Stimulated activated CD8-positive, alpha-beta memory T cell treated with anti-CD3 and anti-CD28 coated beads, Interleukin-4, amount 100 ng/mL, for 4 hours (primary cell): ENCODE results near the gene LPGAT1.

ENCODE experiments used
- DNase-seq, 2 donors: peaks; one replicate each; pipeline ENCODE4 v3.0.0-alpha.2; 2020; ENCODE audit warnings: low read depth in 2 of 2, low spot score in 1 of 2

The LPGAT1 gene

DNA sequence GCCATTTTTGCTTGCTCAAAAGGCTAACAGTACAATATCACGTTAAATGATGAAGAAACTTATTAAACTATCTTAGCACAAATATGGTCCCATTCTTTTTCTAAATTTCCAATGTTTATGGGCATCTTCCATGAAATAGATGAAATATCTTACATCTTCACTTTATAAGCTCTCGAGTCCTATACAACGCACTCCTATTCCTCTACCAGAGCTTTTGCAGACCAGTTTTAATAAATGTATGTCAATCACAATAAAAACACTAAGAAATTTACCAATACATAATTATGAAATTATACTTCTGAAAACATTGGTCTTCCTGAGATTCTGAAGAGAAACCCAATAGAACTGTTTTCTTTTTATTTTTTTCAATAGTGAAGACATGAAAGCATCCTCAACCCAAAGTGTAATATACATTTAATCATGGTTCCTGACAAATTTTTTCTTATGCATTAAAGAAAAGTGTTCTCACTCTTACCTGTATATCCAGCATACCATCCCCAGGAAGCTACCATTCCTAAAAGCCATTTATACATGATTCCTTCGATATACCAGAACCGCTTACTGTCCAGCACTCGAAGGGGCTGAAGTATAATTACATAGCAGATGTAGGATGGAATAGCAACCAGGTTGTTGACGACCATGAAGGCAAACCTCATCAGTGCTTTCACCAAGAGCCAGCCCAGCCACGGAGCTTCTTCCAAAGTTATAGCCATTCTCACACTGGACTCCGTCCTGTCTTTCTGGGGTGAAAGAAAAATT is 1.8 kb downstream of the LPGAT1 start:
- no peak for DNase-seq

DNA sequence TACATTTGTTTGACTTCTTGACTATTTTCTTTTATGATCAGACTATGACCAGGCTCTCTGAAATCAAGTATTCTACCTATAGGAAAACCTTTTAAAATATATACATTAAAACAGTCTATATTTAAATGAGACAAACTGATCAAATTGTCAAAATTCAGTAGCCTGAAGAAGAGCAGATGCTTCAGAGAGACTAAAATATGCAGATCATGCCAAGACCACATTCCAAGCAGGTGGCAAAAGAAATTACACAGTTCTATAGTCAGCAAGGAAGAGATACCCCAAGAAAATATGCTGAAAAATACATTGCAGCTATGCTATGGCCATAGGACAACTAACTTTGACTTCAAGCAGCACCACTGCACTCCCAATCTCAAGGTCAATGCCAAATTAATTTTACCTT is 3.5 kb downstream of the LPGAT1 start:
- DNase-seq = no peak

DNA sequence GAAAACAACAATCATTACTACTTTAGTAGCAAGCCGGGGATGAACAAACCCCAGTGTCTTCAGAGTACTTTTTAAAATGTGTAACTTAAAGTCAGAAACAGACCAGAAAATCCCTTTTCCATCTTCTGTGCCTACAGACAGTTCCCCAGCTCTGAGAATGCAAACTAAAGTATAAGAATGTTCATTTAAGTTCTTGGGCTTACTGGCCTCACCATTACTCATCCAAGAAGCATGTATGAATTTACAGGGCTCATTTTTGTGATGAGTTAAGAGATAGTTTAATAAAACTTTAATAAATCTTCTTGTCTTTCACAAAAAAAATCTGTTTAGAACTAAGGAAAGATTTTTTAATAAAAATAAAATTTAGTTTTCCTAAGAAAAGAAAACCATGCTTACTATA is 4.6 kb downstream of the LPGAT1 start:
- no peak for DNase-seq

DNA sequence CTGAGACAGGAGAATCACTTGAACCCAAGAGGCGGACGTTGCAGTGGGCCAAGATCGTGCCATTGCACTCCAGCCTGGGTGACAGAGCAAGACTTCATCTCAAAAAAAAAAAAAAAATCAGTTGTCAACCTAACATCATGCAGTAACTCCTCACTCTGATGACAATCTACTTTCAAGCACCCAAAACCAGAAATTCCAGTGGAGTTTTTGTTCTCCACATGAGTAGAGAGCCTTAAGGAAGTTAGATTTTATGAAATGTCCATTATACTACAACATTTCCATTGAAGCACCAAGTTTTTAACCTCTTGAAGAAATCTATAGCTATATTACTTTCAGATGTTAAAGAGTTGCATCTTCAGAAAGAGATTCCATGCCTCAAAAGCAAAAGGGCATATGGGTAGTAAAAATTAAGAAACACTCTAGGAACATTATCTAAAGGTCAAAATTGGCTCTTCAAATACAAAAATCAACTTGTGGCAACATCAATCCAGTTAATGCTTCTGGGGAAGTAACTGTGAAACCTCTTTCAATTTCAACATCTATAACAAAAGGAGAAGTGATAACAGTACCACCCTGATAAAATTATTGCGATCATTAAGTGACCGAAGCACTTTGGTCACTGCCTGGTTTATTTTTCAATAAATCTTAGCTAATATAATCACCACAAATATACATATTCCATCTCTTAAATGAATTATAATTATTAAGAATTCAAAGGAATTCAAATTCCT is 7.7 kb downstream of the LPGAT1 start:
- DNase-seq = no peak

DNA sequence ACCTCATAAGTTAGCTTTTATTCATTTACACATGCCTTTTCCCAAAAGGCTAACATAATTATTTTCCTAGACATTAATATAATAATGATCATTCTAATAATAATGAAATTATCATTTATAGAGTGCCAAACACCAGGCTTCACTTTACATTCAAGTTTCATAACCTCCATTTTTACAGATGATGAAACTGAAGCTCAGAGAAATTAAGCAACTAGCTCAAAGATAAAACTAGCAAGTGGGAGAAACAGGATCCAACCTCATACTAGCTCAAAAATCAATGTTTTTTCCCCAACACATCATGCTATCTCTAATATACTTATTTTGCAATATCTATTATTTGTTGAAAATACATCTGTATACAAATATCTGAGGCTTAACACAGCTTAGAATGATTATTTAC is 14.0 kb downstream of the LPGAT1 start:
- no peak for DNase-seq

DNA sequence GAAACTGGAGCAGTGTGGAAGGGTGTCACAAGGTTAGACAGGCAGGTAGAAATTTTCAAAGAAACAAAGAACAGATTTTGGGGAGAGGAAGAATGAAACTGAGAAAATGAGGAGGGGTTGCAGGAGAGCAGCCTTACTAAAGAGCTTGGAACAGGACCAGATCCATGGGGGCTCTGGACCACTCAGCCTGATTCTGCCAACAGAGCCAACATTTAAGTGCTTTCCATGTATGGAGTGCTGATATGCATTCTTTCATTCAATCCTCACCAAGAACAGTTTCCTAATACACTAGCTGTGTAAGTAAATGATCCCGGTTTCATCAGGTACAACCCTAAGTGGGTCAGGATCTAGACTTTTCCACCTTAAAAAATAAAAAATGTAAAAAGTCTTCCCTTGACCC is 16.2 kb downstream of the LPGAT1 start:
- no peak for DNase-seq

DNA sequence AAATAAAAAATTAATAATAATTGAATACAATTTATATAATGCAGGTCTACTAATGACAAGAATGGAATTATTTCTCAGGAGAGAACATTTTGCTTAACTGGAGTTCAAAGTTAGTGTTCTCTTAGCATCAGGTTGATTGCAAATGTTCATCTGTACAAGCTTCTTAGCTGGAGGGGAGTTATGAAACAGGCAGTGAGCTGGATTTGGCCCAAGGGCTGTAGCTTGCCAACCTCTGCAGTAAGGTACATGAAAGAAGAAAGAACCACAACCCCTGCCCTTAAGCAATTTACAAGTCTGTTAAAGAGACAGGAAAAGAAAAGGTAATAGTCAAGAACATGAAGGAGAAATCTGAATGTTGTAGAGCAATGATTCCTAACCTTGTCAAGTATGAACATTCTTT is 17.0 kb downstream of the LPGAT1 start:
- DNase-seq = no peak

DNA sequence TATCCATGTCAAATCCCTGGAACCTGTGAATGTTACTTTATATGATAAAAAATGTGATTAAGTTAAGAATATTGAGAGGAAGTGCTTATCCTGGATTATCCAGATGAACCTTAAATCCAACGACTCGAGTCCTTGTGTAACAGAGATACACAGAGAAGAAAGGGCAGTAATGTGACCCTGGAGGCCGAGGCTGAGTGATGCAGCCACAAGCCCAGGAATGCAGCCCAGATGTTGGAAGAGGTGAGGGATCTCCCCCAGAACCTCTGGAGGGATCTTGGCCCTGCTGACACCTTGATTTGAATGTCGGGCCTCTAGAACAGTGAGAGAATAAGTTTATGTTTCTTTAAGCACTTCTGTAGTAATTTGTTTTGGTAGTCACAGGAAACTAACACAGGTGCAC is 18.0 kb downstream of the LPGAT1 start:
- DNase-seq = no peak

DNA sequence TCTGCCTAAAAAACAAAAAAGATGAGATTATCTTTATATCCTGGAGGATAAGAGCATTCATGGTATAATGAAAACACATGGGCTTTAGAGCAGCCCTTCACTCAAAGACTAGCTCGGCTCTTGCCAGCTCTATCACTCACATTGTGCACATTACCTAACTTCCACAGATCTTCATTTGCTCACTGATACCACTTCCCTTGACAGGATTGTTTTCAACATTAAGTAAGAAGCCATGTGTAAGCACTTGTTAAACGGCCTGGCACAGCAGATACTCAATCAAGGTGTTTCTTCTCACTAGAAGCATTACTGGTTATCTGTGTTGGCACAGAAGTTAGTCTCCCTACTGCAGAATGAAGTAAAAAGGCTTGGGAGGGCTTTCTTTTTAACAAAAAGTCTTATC is 18.7 kb downstream of the LPGAT1 start:
- DNase-seq = no peak

DNA sequence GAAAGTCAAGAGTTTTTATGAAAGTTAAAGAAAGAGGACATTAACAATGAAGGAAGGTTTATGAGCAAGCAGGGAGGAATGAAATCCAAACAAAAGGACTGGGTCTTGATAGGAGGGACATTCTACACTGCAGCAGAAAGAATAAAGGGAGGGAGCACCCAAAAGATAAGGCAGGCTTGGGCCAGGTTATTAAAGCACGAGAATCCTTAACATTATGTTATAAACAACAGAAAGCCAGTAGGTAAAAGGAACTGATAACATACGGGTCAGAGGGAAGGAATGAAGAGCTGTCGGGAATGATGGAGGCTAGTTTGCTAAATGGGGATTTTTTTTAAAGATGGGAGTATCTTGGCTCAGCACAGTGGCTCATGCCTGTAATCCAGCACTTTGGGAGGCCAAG is 19.4 kb downstream of the LPGAT1 start:
- no peak for DNase-seq

DNA sequence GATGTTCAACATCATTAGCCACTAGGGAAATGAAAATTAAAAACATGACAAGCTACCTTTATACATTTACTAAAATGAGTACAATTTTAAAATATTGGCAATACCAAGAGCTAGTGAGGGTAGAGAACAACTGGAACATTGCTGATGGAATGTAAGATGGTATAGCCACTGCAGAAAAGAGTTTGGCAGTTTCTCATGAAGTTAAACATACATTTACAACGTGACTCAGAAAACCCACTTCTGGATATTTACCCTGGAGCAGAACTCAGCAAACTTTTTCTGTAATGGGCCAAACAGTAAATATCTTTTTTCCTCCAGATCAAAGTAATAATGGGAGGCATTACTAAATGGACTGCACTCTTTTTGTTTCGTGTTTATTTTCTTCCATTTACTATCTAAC is 22.1 kb downstream of the LPGAT1 start:
- no peak for DNase-seq

DNA sequence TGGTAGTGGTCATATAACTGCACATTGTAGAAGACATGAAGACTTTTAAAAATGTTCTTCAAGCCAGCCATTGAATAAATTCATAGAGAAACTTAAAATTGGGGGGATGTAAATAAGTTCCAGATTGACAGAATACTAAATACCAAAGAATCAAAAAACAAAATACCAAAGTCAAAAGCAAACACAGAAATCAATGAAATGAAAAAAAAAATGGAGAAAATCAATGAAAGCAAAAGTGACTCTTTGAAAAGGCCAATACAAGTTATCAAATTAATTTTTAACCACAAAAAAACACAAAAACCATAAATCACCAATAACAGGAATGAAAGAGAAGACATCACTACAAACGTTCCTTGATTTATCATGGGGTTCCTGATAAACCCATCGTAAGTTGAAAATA is 25.6 kb downstream of the LPGAT1 start:
- no peak for DNase-seq

DNA sequence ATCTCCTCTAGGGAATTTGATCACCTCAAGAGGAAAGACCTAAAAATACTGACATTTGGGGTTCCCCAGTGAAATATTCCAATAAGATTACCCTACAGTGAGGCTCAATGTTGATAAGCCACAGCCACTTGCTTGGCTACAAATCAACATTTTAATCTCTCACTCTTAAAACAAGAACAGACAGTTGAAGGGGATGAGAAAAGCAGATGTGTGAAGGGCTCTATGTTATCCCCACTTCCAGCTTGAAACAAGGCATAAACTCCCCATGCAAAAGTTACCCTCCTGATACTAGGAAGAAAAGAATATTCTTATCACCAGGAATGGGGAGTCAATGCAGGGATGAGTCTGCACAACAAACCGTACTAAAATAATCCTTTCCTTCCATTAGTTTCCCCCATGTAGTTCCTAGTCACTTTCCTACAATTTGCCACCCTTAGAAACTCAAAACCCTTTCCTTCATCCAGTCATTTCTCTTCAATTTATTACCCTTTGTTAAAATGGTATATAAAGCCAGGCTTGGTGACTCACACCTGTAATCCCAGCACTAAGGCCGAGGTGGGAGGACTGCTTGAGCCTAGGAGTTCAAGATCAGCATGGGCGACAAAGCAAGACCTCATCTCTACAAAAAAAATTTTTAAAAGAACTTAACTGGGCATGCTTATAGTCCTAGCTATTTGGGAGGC is 29.5 kb downstream of the LPGAT1 start:
- no peak for DNase-seq

DNA sequence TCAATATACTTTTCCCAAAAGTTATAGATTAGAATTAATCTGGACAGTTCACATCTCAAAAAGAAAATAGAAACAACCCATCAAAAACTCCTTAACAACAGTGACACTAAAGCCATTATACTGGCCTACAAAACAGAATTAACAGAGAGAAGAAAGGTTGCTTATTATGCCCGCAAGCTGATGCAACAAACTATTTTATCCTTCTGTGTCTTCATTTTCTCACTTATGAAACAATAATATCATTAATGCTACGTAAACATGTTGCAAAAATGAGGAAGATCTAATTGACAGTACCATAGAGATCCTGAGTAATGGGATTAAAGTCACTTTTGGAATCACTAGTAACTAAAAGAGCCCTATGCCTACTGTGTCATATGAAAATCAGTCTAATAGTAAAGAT is 32.6 kb downstream of the LPGAT1 start:
- no peak for DNase-seq

DNA sequence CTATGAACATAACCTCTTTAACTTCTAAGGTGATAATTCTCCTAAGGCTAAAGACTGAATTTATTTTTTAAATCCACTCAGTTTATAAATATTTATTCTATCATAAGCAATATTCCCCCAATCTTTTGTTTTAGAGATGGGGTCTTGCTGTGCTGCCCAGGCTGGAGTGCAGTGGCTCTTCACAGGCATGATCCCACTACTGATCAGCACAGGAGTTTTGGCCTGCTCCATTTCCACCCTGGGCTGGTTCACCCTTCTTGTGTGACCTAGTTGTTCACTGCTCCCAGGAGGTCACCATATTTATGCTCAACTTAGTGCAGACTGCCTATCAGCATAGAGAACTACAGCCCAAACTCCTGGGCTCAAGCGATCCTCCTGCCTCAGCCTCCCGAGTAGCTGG is 38.6 kb downstream of the LPGAT1 start:
- no peak for DNase-seq

DNA sequence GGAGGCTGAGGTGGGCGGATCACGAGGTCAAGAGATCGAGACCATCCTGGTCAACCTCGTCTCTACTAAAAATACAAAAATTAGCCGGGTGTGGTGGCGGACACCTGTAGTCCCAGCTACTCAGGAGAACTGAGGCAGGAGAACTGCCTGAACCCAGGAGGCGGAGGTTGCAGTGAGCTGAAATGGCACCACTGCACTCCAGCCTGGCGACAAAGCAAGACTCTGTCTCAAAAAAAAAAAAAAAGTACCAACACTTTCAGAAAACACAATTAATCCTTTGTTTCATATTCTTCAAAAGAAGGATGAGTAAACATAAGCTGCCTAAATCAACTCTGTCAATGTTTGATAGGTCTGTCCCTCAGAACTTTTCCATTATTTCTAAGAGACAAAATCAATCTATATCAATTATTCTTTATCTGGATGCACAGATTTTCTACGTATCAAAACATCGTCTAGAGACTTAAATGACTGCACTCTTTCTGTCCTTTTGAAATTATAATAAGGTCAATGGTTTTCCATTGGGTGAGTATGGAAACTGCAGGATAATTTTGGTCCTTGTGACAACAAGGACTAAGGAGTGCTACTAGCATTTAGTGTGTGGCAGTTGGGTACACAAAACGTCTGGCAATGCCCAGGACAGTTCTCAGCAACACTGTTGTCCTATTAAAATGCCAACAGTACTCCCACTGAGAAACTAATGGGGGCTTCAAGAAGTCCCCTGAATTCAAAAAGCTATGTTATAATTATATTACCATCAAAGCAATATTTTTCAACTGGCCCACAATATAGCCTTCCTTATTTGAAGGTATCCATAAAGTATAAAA is 40.7 kb downstream of the LPGAT1 start:
- DNase-seq = no peak

DNA sequence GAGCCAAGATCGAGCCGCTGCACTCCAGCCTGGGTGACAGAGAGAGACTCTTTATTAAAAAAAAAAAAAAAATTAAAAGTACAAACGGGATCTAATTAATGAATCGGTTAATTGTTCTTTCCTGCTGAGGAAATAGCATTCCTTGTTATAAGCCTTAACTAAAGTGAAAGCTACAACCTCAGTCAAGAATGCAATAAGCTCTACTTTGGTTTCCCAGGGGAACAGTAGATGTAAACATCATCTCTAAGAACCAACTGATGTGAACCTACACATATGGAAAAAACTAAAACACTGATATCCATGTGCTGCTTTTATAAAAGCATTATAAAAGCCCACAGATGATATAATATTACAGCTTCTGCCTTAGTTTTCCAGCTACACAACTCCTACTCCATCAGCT is 41.9 kb downstream of the LPGAT1 start:
- no peak for DNase-seq

DNA sequence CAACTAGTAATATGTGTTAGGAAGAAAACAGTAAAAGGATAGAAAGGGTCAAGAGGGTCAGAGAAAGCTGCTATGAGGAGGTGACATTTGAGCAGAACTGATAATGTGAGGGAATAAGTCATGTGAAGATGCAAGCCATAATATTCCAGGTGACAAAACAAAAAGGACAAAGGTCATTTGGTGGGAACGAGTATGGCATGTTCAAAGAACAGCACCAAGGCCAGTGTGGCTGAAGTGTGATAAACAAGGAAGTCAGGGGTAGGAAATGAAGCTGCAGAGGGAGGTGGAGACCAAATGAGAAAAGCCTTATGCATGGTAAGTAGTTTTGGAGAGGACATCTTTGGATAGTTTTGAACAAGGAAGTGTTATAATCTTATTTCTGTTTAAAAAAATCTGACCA is 46.7 kb downstream of the LPGAT1 start:
- DNase-seq = no peak

DNA sequence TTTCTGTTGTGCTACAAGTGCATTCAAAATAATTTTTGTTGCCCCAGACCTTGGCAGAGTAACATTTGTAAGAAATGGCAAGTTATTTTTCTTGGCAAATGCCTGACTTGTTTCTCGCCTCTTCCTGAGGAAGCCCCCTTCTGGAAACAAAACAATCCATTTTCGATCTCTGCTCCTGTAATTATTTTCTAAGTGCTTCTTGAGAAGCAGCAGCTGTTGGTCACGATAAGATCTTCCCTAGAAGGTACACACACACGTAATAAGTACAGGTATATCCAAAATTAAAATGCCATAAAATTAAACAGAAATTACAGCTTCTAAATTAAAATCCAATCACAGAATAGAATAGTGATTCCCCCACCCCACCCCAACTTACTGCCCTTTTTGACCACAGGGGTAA is 47.3 kb downstream of the LPGAT1 start:
- DNase-seq = no peak

DNA sequence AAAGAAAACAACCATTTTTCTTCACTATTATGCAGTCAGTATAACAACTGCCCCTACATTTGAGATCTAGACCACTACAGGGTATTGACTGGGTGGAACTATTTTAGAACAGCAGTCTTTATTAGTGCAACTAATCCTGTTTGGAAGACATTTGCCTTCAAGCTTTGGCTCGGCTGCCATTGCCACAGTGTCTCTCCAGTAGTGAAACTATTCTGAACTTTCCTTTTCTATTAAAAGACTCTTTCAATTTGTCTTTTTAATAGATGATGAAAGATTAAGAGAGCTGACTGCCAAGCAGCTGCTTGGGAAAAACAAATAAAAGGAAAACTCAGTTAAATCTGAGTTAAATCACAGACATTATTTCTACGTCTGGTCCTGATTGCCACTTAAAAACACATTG is 49.3 kb downstream of the LPGAT1 start:
- DNase-seq = no peak

DNA sequence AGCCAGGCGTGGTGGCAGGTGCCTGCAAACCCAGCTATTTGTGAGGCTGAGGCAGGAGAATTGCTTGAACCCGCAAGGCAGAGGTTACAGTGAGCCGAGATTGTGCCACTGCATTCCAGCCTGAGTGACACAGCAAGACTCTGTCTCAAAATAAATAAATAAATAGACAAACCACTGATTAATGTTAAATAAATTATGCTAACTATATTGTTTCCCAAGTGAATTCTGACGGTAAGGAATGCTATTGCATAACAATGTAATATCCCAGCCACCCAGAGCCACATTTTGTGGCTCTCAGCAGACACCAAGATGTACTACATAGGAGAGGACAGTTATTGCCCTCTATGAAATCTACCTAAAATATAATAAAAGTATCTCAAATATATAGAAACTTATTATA is 55.4 kb downstream of the LPGAT1 start:
- DNase-seq = no peak

DNA sequence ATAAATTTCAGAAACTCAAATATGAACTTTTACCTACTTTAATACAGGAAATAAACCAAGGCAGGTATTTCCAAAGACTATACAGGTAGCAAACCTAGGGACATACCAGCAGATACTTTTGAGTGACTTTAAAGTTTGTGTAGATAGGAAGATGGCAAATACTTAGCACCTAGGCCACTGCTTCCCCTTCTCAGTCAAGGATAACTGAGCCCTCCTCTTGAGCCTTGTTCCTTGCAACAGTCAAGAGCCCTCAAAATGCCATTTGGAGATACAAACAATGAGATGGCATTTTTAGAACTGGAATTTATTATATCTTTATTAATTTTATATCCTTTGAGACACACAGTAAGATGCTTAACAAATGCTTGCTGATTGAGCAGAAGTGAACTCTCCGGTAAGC is 65.9 kb downstream of the LPGAT1 start:
- no peak for DNase-seq
